ENCODE measurements around the gene FARP2.
"Not testable (repeated sequence)": the region's sequence is repeated elsewhere in the genome, so short reads cannot be mapped to it uniquely, and the experiment has no call there.

Gene FARP2

GRCh38 chr2:241415196-241415595, 59.1 kb downstream of the FARP2 start:
- Histone ChIP-seq H3K27ac (ENCODE audit: low read length) (no peak overlapping the region), H3K36me3 (ENCODE audit: control insufficient read depth in 1 of 2, insufficient read depth in 2 of 2, low read length in 2 of 2) (peaks cover 57 to 78% of the 10 kb centered on the region in 2 donors), H3K27me3 (ENCODE audit: low read depth, low read length) (no peaks in the 10 kb centered on the region), H3K4me3 (ENCODE audit: low read depth in 1 of 2, low read length in 2 of 2) (no peak overlapping the region), H3K4me1 (ENCODE audit: control insufficient read depth in 1 of 2, insufficient read depth in 2 of 2, low read length in 2 of 2) (no peaks in the 10 kb centered on the region), H3K9me3 (ENCODE audit: control insufficient read depth in 1 of 2, low read length in 2 of 2) (no peaks in the 10 kb centered on the region)

GRCh38 chr2:241417626-241418025, 61.5 kb downstream of the FARP2 start:
- no peaks in the 10 kb centered on the region for H3K27me3 ChIP-seq (ENCODE audit: low read depth, low read length)
- H3K4me3 ChIP-seq (ENCODE audit: low read depth in 1 of 2, low read length in 2 of 2), result no peak overlapping the region
- H3K9me3 ChIP-seq (ENCODE audit: control insufficient read depth in 1 of 2, low read length in 2 of 2), result no peaks in the 10 kb centered on the region
- no peaks in the 10 kb centered on the region for H3K4me1 ChIP-seq (ENCODE audit: control insufficient read depth in 1 of 2, insufficient read depth in 2 of 2, low read length in 2 of 2)
- no peak overlapping the region for H3K27ac ChIP-seq (ENCODE audit: low read length)
- H3K36me3 ChIP-seq (ENCODE audit: control insufficient read depth in 1 of 2, insufficient read depth in 2 of 2, low read length in 2 of 2), result peaks cover 47 to 65% of the 10 kb centered on the region in 2 donors

- no peaks in the 10 kb centered on the region for H3K4me1 ChIP-seq (ENCODE audit: control insufficient read depth in 1 of 2, insufficient read depth in 2 of 2, low read length in 2 of 2)
- H3K9me3 ChIP-seq (ENCODE audit: control insufficient read depth in 1 of 2, low read length in 2 of 2), result no peaks in the 10 kb centered on the region
- peaks cover 19 to 31% of the 10 kb centered on the region in 2 donors for H3K36me3 ChIP-seq (ENCODE audit: control insufficient read depth in 1 of 2, insufficient read depth in 2 of 2, low read length in 2 of 2)
- no peaks in the 10 kb centered on the region for H3K27me3 ChIP-seq (ENCODE audit: low read depth, low read length)
- H3K4me3 ChIP-seq (ENCODE audit: low read depth in 1 of 2, low read length in 2 of 2), result no peak overlapping the region
- no peak overlapping the region for H3K27ac ChIP-seq (ENCODE audit: low read length)
These were observed 65.2 kb downstream of the FARP2 start for GRCh38 chr2:241421330-241421729.

GRCh38 chr2:241421942-241422341, 65.9 kb downstream of the FARP2 start:
- H3K27me3 ChIP-seq (ENCODE audit: low read depth, low read length); H3K4me1 ChIP-seq (ENCODE audit: control insufficient read depth in 1 of 2, insufficient read depth in 2 of 2, low read length in 2 of 2); H3K9me3 ChIP-seq (ENCODE audit: control insufficient read depth in 1 of 2, low read length in 2 of 2); H3K4me3 ChIP-seq (ENCODE audit: low read depth in 1 of 2, low read length in 2 of 2); H3K27ac ChIP-seq (ENCODE audit: low read length): not testable (repeated sequence)
- peaks cover 19 to 31% of the 10 kb centered on the region in 2 donors for H3K36me3 ChIP-seq (ENCODE audit: control insufficient read depth in 1 of 2, insufficient read depth in 2 of 2, low read length in 2 of 2)

- Histone ChIP-seq H3K27ac (ENCODE audit: low read length) (no peak overlapping the region), H3K9me3 (ENCODE audit: control insufficient read depth in 1 of 2, low read length in 2 of 2) (no peaks in the 10 kb centered on the region), H3K4me3 (ENCODE audit: low read depth in 1 of 2, low read length in 2 of 2) (no peak overlapping the region), H3K4me1 (ENCODE audit: control insufficient read depth in 1 of 2, insufficient read depth in 2 of 2, low read length in 2 of 2) (no peaks in the 10 kb centered on the region), H3K27me3 (ENCODE audit: low read depth, low read length) (no peaks in the 10 kb centered on the region), H3K36me3 (ENCODE audit: control insufficient read depth in 1 of 2, insufficient read depth in 2 of 2, low read length in 2 of 2) (peaks cover 19 to 32% of the 10 kb centered on the region in 2 donors)
These were observed 66.3 kb downstream of the FARP2 start for GRCh38 chr2:241422350-241422749.

GRCh38 chr2:241423489-241423888, 67.4 kb downstream of the FARP2 start:
- not testable (repeated sequence) for H3K9me3 ChIP-seq (ENCODE audit: control insufficient read depth in 1 of 2, low read length in 2 of 2); H3K27me3 ChIP-seq (ENCODE audit: low read depth, low read length); H3K4me3 ChIP-seq (ENCODE audit: low read depth in 1 of 2, low read length in 2 of 2); H3K27ac ChIP-seq (ENCODE audit: low read length); H3K4me1 ChIP-seq (ENCODE audit: control insufficient read depth in 1 of 2, insufficient read depth in 2 of 2, low read length in 2 of 2)
- H3K36me3 ChIP-seq (ENCODE audit: control insufficient read depth in 1 of 2, insufficient read depth in 2 of 2, low read length in 2 of 2), result peaks cover 11 to 22% of the 10 kb centered on the region in 2 donors

GRCh38 chr2:241425368-241425767, 69.3 kb downstream of the FARP2 start:
- Histone ChIP-seq H3K9me3 (ENCODE audit: control insufficient read depth in 1 of 2, low read length in 2 of 2) (no peaks in the 10 kb centered on the region), H3K4me1 (ENCODE audit: control insufficient read depth in 1 of 2, insufficient read depth in 2 of 2, low read length in 2 of 2) (no peaks in the 10 kb centered on the region), H3K27me3 (ENCODE audit: low read depth, low read length) (no peaks in the 10 kb centered on the region), H3K4me3 (ENCODE audit: low read depth in 1 of 2, low read length in 2 of 2) (no peak overlapping the region), H3K27ac (ENCODE audit: low read length) (no peak overlapping the region), H3K36me3 (ENCODE audit: control insufficient read depth in 1 of 2, insufficient read depth in 2 of 2, low read length in 2 of 2) (peaks cover 12 to 29% of the 10 kb centered on the region in 2 donors)

- no peak overlapping the region for H3K27ac ChIP-seq (ENCODE audit: low read length)
- no peaks in the 10 kb centered on the region for H3K9me3 ChIP-seq (ENCODE audit: control insufficient read depth in 1 of 2, low read length in 2 of 2)
- H3K27me3 ChIP-seq (ENCODE audit: low read depth, low read length), result no peaks in the 10 kb centered on the region
- peaks cover 21 to 42% of the 10 kb centered on the region in 2 donors for H3K36me3 ChIP-seq (ENCODE audit: control insufficient read depth in 1 of 2, insufficient read depth in 2 of 2, low read length in 2 of 2)
- no peak overlapping the region for H3K4me3 ChIP-seq (ENCODE audit: low read depth in 1 of 2, low read length in 2 of 2)
- H3K4me1 ChIP-seq (ENCODE audit: control insufficient read depth in 1 of 2, insufficient read depth in 2 of 2, low read length in 2 of 2), result no peaks in the 10 kb centered on the region
These were observed 74.1 kb downstream of the FARP2 start for GRCh38 chr2:241430178-241430577.

GRCh38 chr2:241432824-241433448, 76.9 kb downstream of the FARP2 start:
- Histone ChIP-seq H3K36me3 (ENCODE audit: control insufficient read depth in 1 of 2, insufficient read depth in 2 of 2, low read length in 2 of 2) (peaks cover 31 to 52% of the 10 kb centered on the region in 2 donors), H3K4me3 (ENCODE audit: low read depth in 1 of 2, low read length in 2 of 2) (no peak overlapping the region), H3K9me3 (ENCODE audit: control insufficient read depth in 1 of 2, low read length in 2 of 2) (no peaks in the 10 kb centered on the region), H3K4me1 (ENCODE audit: control insufficient read depth in 1 of 2, insufficient read depth in 2 of 2, low read length in 2 of 2) (no peaks in the 10 kb centered on the region), H3K27ac (ENCODE audit: low read length) (no peak overlapping the region), H3K27me3 (ENCODE audit: low read depth, low read length) (no peaks in the 10 kb centered on the region)

- no peaks in the 10 kb centered on the region for H3K9me3 ChIP-seq (ENCODE audit: control insufficient read depth in 1 of 2, low read length in 2 of 2)
- H3K27me3 ChIP-seq (ENCODE audit: low read depth, low read length), result no peaks in the 10 kb centered on the region
- H3K4me3 ChIP-seq (ENCODE audit: low read depth in 1 of 2, low read length in 2 of 2), result no peak overlapping the region
- no peak overlapping the region for H3K27ac ChIP-seq (ENCODE audit: low read length)
- no peaks in the 10 kb centered on the region for H3K4me1 ChIP-seq (ENCODE audit: control insufficient read depth in 1 of 2, insufficient read depth in 2 of 2, low read length in 2 of 2)
- H3K36me3 ChIP-seq (ENCODE audit: control insufficient read depth in 1 of 2, insufficient read depth in 2 of 2, low read length in 2 of 2), result peaks cover 30 to 52% of the 10 kb centered on the region in 2 donors
These were observed 81.1 kb downstream of the FARP2 start for GRCh38 chr2:241437179-241437578.

- H3K27ac ChIP-seq (ENCODE audit: low read length), result no peak overlapping the region
- H3K36me3 ChIP-seq (ENCODE audit: control insufficient read depth in 1 of 2, insufficient read depth in 2 of 2, low read length in 2 of 2), result peaks cover 39 to 65% of the 10 kb centered on the region in 2 donors
- H3K4me3 ChIP-seq (ENCODE audit: low read depth in 1 of 2, low read length in 2 of 2), result no peak overlapping the region
- no peaks in the 10 kb centered on the region for H3K27me3 ChIP-seq (ENCODE audit: low read depth, low read length)
- H3K9me3 ChIP-seq (ENCODE audit: control insufficient read depth in 1 of 2, low read length in 2 of 2), result no peaks in the 10 kb centered on the region
- no peaks in the 10 kb centered on the region for H3K4me1 ChIP-seq (ENCODE audit: control insufficient read depth in 1 of 2, insufficient read depth in 2 of 2, low read length in 2 of 2)
These were observed 85.4 kb downstream of the FARP2 start for GRCh38 chr2:241441492-241441891.
